ENCODE data around the gene RILPL1.
A peak's percentile ranks its signal among the peaks of the same experiment; 100 is the strongest.
"Not testable (repeated sequence)": the region's sequence is repeated elsewhere in the genome, so short reads cannot be mapped to it uniquely, and the experiment has no call there.

RILPL1 gene

GRCh38 chr12:123499332-123499731 lies 34.2 kb downstream of the RILPL1 start:
- H3K4me3 ChIP-seq, result no peak overlapping the region
- H3K27ac ChIP-seq, result no peak overlapping the region

- H3K27ac ChIP-seq, result no peak overlapping the region
- H3K4me3 ChIP-seq, result no peak overlapping the region
Observed at GRCh38 chr12:123498126-123498825, 35.2 kb downstream of the RILPL1 start.

- no peak overlapping the region for H3K27ac ChIP-seq
- no peak overlapping the region for H3K4me3 ChIP-seq
Observed at GRCh38 chr12:123497065-123497464, 36.5 kb downstream of the RILPL1 start.

- no peak overlapping the region for H3K4me3 ChIP-seq
- no peak overlapping the region for H3K27ac ChIP-seq
Observed at GRCh38 chr12:123494124-123494851, 39.2 kb downstream of the RILPL1 start.

DNA sequence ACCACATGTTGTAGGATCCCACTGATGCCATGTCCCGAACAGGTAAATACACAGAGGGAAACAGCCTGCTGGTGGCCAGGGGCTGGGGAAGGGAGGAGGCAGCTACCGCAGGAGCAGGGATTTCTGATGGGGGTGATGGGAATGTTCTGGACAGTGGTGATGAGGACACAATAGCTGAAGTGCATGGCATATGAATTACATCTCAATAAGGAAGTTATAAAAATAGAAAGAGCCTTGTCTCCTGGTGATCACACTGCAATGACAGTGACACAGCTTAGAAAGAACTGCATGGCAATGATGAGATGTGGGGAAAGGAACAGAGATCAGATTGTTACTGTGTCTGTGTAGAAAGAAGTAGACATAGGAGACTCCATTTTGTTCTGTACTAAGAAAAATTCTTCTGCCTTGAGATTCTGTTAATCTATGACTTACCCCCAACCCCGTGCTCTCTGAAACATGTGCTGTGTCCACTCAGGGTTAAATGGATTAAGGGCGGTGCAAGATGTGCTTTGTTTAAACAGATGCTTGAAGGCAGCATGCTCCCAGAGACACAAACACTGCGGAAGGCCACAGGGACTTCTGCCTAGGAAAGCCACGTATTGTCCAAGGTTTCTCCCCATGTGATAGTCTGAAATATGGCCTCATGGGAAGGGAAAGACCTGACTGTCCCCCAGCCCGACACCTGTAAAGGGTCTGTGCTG lies 41.0 kb downstream of the RILPL1 start:
- not testable (repeated sequence) for H3K27ac ChIP-seq, H3K4me3 ChIP-seq

GRCh38 chr12:123491481-123491880 lies 42.0 kb downstream of the RILPL1 start:
- H3K4me3 ChIP-seq, result no peak overlapping the region
- H3K27ac ChIP-seq, result no peak overlapping the region

DNA sequence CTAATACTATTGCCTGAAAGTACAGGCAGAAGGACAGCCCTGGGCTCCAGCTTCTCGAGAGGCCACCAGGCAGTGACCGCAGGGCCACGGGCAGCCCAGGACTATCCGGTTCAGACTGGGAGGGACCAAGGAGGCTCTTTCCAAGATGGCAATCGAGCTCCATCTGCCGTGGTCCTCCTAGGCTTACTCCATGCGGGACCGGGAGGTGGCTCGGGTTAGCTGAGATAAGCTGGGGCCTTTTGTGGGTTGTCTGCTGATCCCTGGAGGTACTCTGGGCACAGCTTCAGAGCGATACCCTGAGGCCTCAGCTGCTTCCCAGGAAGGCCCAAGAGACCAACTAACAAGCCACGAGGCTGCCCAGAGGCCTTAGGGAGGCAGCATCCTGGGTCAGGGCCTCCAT lies 42.5 kb downstream of the RILPL1 start:
- H3K4me3 ChIP-seq, result no peak overlapping the region
- no peak overlapping the region for H3K27ac ChIP-seq

- Histone ChIP-seq H3K4me3 (no peak overlapping the region), H3K27ac (no peak overlapping the region)
Observed at GRCh38 chr12:123490089-123490488, 43.4 kb downstream of the RILPL1 start.

GRCh38 chr12:123489580-123489979 lies 43.9 kb downstream of the RILPL1 start:
- Histone ChIP-seq H3K4me3 (no peak overlapping the region), H3K27ac (no peak overlapping the region)

- Histone ChIP-seq H3K27ac (no peak overlapping the region), H3K4me3 (no peak overlapping the region)
Observed at GRCh38 chr12:123488539-123489230, 44.8 kb downstream of the RILPL1 start.

GRCh38 chr12:123487428-123487827 lies 46.1 kb downstream of the RILPL1 start:
- Histone ChIP-seq H3K27ac (no peak overlapping the region), H3K4me3 (no peak overlapping the region)

- Histone ChIP-seq H3K4me3 (no peak overlapping the region), H3K27ac (no peak overlapping the region)
Observed at GRCh38 chr12:123485756-123486155, 47.8 kb downstream of the RILPL1 start.

DNA sequence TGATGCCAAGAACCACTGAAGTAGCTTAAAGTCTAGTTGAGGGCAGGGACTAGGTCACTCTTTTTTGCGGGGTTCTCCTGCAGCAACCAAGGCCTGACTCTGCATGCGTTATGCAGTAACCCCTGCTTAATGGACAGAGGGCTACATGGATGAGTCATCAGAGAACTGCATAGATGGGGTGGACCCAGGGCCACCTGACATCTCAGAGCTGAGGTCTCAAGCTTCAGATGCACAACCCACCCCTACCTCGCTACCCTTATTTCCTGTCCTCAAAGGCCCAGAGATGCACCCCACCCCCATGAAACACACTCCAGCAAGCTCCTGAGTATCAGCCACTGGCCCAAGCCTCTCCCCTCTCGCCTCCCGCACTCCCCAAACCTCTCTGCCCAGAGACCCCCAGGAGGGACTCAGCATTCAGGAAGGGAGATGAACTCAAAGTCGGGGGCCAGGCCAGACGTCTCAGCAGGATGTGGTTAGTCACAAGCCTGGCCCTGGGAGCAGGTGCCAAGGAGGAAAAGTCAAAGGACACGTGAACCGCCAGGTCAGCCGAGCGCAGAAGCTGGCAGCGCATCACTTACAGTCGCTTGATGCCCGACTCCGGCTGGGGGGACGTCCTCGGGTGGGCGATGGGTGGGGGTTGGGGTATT lies 49.8 kb downstream of the RILPL1 start:
- Histone ChIP-seq H3K4me3 (no peak overlapping the region), H3K27ac (no peak overlapping the region)

DNA sequence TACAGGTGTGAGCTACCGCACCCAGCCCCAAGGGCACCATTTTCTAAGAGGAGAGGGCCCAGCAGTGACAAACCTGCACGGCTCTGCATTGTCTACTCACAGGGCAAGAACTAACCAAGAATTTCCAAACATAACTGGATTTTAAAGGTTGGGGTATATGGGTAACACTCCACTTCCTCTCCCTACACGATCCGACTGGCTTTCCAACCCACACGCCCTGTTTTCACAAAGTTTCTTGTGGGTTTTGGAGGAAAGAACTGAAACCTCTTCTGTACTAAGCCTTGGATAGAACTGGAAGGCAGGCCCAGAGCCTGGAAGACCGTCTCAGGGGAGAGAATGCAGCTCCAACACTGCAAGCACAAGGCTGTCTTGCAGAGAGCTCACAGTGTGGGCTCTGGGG lies 50.6 kb downstream of the RILPL1 start:
- Histone ChIP-seq H3K4me3 (no peak overlapping the region), H3K27ac (no peak overlapping the region)

GRCh38 chr12:123481251-123481650 lies 52.3 kb downstream of the RILPL1 start:
- not testable (repeated sequence) for H3K27ac ChIP-seq, H3K4me3 ChIP-seq

GRCh38 chr12:123479442-123480180 lies 53.9 kb downstream of the RILPL1 start:
- H3K27ac ChIP-seq, result peak overlapping the region in 8 of 21 experiments; percentile 2 to 74 (median 33)

DNA sequence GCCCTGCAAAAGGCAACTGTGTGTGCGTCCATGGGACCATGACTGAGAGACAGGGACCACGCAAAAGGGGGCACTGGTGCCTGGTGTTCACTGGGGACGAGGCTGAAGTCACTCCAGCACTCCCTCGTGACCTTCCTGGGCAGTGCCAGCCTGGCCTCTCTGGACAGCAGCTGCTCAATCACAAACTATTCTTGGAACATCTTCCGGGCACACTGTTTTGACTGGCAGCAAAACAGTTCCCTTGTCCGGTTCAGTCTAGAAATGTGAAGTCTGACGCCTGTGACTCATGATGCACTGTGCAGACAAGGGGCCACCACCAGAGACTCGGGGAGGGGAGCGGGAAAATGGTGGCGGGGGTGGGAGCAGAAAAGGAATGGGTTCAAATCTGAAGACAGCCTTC lies 54.8 kb downstream of the RILPL1 start:
- Histone ChIP-seq H3K4me3 (no peak overlapping the region), H3K27ac (peak overlapping the region in 6 of 21 experiments; percentile 23 to 74 (median 33))

More at GRCh38 chr12:123479442-123480180, 53.9 kb downstream of the RILPL1 start:
- H3K4me3 ChIP-seq, result no peak overlapping the region

GRCh38 chr12:123478069-123478468 lies 55.5 kb downstream of the RILPL1 start:
- peak overlapping the region in 1 of 21 experiments; percentile 30 for H3K27ac ChIP-seq
- H3K4me3 ChIP-seq, result no peak overlapping the region

DNA sequence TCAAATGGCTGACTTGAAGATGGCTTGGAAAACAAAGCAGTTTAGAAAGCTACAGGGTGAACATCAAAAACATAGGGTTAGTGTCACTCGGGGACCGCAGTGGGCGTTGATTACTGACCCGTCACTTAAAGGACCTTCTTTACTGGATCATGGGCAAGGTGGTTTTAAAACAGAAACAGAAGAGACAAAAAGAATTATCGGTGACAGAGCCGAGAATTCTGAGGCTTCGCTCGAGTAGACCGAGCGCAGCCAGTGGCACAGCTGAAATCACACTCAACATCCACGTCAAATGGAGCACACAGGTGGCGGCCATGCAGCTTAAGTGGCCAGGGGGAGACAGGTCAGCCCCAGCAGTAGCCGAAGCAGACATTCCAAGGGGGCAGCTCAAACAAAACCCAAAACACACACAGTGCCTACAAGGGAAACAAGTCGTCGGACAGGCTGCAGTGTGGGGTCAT lies 58.2 kb downstream of the RILPL1 start:
- H3K4me3 ChIP-seq, result no peak overlapping the region
- H3K27ac ChIP-seq, result peak overlapping the region in 5 of 21 experiments; percentile 3 to 60 (median 55)

All from skin epidermis (tissue), 12 donors.